ENCODE data around the gene CHCHD4.

GRCh38 chr3:14148041-14148985 lies 23.6 kb upstream of the CHCHD4 start:
- TF ChIP-seq CTCF (IDR thresholded peaks at IDR 0.05) (no peak), POLR2AphosphoS2 (conservative IDR thresholded peaks at IDR 0.05; ENCODE audit: low read length) (no peak), POLR2A (IDR thresholded peaks at IDR 0.05; ENCODE audit: low read length) (no peak), EHMT2 (IDR thresholded peaks at IDR 0.05; ENCODE audit: low read depth) (no peak), EP300 (IDR thresholded peaks at IDR 0.05) (no peak), JUNB (IDR thresholded peaks at IDR 0.05) (no peak)
- TF ChIP-seq, protein P1, sequence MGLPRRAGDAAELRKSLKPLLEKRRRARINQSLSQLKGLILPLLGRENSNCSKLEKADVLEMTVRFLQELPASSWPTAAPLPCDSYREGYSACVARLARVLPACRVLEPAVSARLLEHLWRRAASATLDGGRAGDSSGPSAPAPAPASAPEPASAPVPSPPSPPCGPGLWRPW (IDR thresholded peaks at IDR 0.05) = no peak
